Stimulated activated effector memory CD8-positive, alpha-beta T cell treated with anti-CD3 and anti-CD28 coated beads, Interleukin-12 subunit alpha, Interleukin-12 subunit beta, amount 100 ng/mL, for 72 hours (primary cell): ENCODE data around the gene JPH3.
A peak's percentile ranks its signal among the peaks of the same experiment; 100 is the strongest.

Source experiments
- ATAC-seq: fragments of 150-1000 bp; cut with Tn5 transposase; 2 replicates; pipeline ENCODE4 v1.10.0; 2021
- DNase-seq, 2 donors: peaks; one replicate each; pipeline ENCODE4 v3.0.0; 2021 to 2022; ENCODE audit warnings: low spot score in 2 of 2
- H3K27ac Mint-ChIP-seq: one replicate; pipeline ENCODE4 v1.8.0; 2022; ENCODE audit warnings: mild to moderate bottlenecking, mixed read lengths
- H3K36me3 Mint-ChIP-seq: one replicate; pipeline ENCODE4 v1.8.0; 2022; ENCODE audit warnings: mild to moderate bottlenecking, mixed read lengths
- H3K4me1 Mint-ChIP-seq: one replicate; pipeline ENCODE4 v1.8.0; 2022; ENCODE audit warnings: mixed read lengths
- H3K4me3 Mint-ChIP-seq: one replicate; pipeline ENCODE4 v1.8.0; 2022; ENCODE audit warnings: mild to moderate bottlenecking, mixed read lengths
- H3K9me3 Mint-ChIP-seq: one replicate; pipeline ENCODE4 v1.8.0; 2022; ENCODE audit warnings: mixed read lengths

The JPH3 gene

DNA sequence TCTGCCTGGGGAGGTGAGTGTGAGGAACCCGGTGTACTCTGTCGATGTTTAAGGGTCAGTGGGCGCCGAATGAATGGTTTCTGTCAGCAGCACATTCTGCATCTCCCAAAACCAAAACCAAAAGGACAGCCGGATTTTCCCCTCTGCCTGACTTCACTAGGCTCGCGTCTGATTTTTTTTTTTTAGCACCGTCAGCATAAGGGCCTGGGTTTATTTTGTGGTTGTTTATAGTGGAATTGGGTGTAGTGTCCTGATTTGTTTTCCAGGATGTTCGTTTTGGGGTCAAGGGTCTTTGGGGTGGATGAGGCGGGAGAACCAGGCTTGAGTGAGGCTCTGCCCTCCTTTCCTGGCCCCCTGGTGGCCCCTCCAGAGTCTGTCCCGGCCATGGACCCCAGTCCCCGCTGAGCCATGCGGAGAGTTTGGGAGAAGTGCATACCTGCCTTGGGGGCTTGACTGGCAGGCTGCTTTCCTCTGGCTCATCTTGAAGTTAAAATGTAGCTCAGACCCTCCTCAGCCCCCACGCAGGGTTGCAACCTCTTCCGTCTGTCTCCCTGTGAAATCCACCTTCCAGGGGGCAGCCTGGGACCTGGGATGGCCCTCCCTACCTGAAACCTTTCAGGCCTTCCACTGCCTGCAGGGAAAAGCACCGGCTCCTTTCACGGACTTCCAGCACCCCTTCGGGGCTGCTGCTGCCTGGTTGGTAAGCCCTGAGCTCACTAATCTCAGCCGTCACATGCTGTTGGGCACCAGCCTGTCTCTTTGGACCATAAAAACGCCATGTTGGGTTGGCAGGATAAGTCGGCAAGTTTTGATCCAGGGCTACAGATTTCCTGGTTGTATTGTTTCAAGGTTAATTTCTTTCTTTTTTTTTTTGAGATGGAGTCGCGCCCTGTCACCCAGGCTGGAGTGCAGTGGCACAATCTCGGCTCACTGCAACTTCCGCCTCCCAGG lies 60.2 kb downstream of the JPH3 start:
- no peak overlapping the region for H3K27ac Mint-ChIP-seq
- no peaks in the 10 kb centered on the region for H3K4me1 Mint-ChIP-seq
- DNase-seq (no peak), ATAC-seq (no peak)
- H3K4me3 Mint-ChIP-seq: no peak overlapping the region
- no peaks in the 10 kb centered on the region for H3K9me3 Mint-ChIP-seq
- H3K36me3 Mint-ChIP-seq: no peaks in the 10 kb centered on the region

DNA sequence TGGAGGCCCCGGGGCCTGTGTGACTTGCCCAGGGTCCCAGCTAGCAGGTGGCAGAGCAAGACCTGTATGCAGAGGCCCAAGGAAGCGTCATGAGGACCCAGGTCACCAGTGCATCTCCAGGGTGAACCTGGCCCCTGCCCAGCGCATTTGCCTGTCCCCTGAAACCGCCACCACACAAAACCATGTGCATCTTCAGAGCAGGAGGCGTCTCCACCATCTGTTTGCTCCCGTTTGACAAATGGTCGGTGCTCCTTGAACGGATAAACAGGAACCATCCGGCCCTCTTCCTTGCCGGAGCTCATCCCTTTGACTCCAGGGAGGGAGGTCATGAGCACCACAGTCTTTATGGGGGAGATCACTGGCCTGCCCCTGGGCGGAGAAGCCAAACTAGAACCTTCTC lies 62.5 kb downstream of the JPH3 start:
- no peak for DNase-seq
- Mint-ChIP-seq H3K4me3 (no peak overlapping the region), H3K4me1 (no peaks in the 10 kb centered on the region), H3K9me3 (no peaks in the 10 kb centered on the region), H3K27ac (no peak overlapping the region), H3K36me3 (no peaks in the 10 kb centered on the region)
- no peak for ATAC-seq

DNA sequence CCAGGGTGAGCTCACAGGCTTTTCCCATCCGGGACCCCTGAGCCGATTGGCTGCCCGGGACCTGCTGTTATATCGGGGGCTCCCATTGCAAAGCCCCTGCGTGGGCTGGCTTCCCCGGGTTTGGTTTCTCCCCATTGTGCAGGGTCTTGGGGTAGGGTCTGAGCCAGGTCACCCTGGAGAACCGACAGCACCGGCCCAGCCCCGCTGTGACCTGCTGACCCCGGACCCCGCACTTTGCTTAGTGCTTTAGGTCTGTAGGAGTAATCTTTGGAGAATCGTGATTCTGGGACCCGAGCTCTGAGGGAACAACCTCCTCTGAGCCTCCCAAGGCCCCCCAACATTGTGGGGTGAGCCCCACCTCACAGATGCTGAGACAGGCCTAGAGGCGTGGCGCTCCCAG lies 62.9 kb downstream of the JPH3 start:
- Mint-ChIP-seq H3K9me3 (no peaks in the 10 kb centered on the region), H3K36me3 (no peaks in the 10 kb centered on the region), H3K4me1 (no peaks in the 10 kb centered on the region), H3K4me3 (no peak overlapping the region), H3K27ac (no peak overlapping the region)
- DNase-seq: no peak
- no peak for ATAC-seq

DNA sequence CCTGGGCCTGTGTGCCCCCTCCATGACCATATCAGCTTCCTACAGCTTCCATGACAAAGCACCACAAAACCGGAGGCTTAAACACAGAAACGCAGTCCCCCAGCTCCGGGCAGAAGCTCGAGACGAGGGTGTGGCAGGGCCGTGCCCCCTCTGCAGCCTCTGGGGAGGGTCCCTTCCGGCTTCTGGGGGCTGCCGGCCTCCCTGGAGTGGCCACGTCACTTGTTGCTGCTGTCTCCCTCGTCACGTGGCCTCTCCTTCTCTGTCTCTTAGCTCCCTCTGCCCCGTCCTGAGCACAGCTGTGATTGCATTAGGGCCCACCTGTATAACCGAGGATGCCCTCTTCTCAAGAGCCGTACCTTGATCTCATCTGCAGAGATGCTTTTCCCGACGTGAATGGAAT lies 64.6 kb downstream of the JPH3 start:
- no peak overlapping the region for H3K4me3 Mint-ChIP-seq
- H3K27ac Mint-ChIP-seq: no peak overlapping the region
- DNase-seq (no peak), ATAC-seq (no peak)
- no peaks in the 10 kb centered on the region for H3K36me3 Mint-ChIP-seq
- H3K4me1 Mint-ChIP-seq: no peaks in the 10 kb centered on the region
- no peaks in the 10 kb centered on the region for H3K9me3 Mint-ChIP-seq

DNA sequence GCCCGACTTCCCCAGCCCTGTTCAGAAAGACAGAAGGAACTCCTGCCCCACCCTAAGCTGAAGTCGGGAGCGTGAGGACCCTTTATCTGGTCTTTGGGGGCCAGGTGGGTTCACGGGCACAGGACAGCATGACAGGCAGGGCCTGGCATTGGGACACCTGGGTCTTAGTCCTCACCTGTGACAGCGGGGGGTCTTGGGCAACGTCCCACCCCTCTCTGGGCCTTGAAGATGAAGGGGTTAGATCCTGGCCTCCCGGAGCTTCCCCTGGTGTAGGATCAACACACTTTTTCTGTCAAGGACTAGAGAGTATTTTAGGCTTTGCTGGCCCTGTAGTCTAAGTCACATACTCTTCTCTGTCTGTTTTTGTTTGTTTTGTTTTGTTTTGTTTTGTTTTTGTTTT lies 65.1 kb downstream of the JPH3 start:
- H3K9me3 Mint-ChIP-seq: no peaks in the 10 kb centered on the region
- ATAC-seq (no peak), DNase-seq (no peak)
- no peaks in the 10 kb centered on the region for H3K36me3 Mint-ChIP-seq
- no peak overlapping the region for H3K4me3 Mint-ChIP-seq
- H3K27ac Mint-ChIP-seq: no peak overlapping the region
- no peaks in the 10 kb centered on the region for H3K4me1 Mint-ChIP-seq

DNA sequence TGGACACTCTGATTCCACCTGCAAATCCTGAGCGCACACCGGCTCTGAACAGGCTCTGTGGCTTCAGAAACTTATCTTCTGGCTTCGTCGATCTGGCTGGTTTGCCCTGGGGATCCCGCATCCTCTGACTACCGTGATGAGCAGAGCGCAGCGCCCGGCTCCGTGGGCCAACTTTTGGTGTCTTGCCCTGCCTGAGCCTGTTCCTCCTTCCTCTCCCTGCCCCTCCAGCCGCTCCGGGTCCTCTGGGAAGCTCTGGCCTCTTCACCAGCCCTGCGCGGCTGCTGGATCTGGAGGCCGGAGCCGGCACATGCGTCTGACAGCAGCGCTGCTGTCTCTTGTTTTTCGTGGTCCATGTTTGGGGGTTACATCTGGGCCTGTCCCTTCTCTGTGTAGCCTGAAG lies 65.6 kb downstream of the JPH3 start:
- no peak overlapping the region for H3K27ac Mint-ChIP-seq
- H3K36me3 Mint-ChIP-seq: no peaks in the 10 kb centered on the region
- no peak for ATAC-seq
- H3K4me3 Mint-ChIP-seq: no peak overlapping the region
- H3K4me1 Mint-ChIP-seq: no peaks in the 10 kb centered on the region
- no peaks in the 10 kb centered on the region for H3K9me3 Mint-ChIP-seq
- no peak for DNase-seq

- no peaks in the 10 kb centered on the region for H3K4me1 Mint-ChIP-seq
- H3K9me3 Mint-ChIP-seq: no peaks in the 10 kb centered on the region
- ATAC-seq (no peak), DNase-seq (no peak)
- no peak overlapping the region for H3K4me3 Mint-ChIP-seq
- no peak overlapping the region for H3K27ac Mint-ChIP-seq
- H3K36me3 Mint-ChIP-seq: no peaks in the 10 kb centered on the region
Measured at GRCh38 chr16:87669672-87670071, 67.4 kb downstream of the JPH3 start.

GRCh38 chr16:87671221-87671620 lies 68.9 kb downstream of the JPH3 start:
- H3K27ac Mint-ChIP-seq: no peak overlapping the region
- no peaks in the 10 kb centered on the region for H3K36me3 Mint-ChIP-seq
- no peak overlapping the region for H3K4me3 Mint-ChIP-seq
- no peaks in the 10 kb centered on the region for H3K9me3 Mint-ChIP-seq
- DNase-seq (no peak), ATAC-seq (no peak)
- no peaks in the 10 kb centered on the region for H3K4me1 Mint-ChIP-seq

GRCh38 chr16:87671715-87672270 lies 69.5 kb downstream of the JPH3 start:
- DNase-seq (no peak), ATAC-seq (no peak)
- no peak overlapping the region for H3K27ac Mint-ChIP-seq
- no peaks in the 10 kb centered on the region for H3K9me3 Mint-ChIP-seq
- H3K4me3 Mint-ChIP-seq: no peak overlapping the region
- H3K4me1 Mint-ChIP-seq: no peaks in the 10 kb centered on the region
- H3K36me3 Mint-ChIP-seq: no peaks in the 10 kb centered on the region

GRCh38 chr16:87674419-87674818 lies 72.1 kb downstream of the JPH3 start:
- ATAC-seq: no peak
- Mint-ChIP-seq H3K4me3 (no peak overlapping the region), H3K4me1 (no peaks in the 10 kb centered on the region), H3K9me3 (no peaks in the 10 kb centered on the region), H3K27ac (no peak overlapping the region), H3K36me3 (no peaks in the 10 kb centered on the region)
- no peak for DNase-seq

- no peaks in the 10 kb centered on the region for H3K36me3 Mint-ChIP-seq
- no peak for DNase-seq
- no peak overlapping the region for H3K4me3 Mint-ChIP-seq
- ATAC-seq: no peak
- peak overlapping the region; percentile 52 for H3K27ac Mint-ChIP-seq
- no peaks in the 10 kb centered on the region for H3K9me3 Mint-ChIP-seq
- no peaks in the 10 kb centered on the region for H3K4me1 Mint-ChIP-seq
Measured at GRCh38 chr16:87675111-87675719, 72.9 kb downstream of the JPH3 start.

DNA sequence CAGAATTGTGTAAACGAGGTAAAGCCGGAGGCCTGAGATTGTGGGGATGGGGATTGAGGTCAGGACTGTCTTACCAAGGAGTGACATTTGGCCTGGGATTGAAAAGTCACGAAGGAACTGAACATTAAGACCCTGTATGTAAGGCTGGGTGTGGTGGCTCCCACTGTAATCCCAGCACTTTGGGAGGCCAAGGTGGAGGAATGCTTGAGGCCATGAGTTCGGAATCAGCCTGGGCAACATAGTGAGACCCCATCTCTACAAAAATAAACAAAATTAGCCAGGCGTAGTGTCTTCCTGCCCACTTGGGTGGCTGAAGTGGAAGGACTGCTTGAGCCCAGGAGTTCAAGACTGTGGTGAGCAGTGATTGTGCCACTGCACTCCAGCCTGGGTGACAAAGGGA lies 75.5 kb downstream of the JPH3 start:
- ATAC-seq: no peak
- Mint-ChIP-seq H3K9me3 (no peaks in the 10 kb centered on the region), H3K4me1 (peaks cover 13% of the 10 kb centered on the region), H3K36me3 (no peaks in the 10 kb centered on the region), H3K4me3 (no peak overlapping the region), H3K27ac (no peak overlapping the region)
- DNase-seq: no peak

DNA sequence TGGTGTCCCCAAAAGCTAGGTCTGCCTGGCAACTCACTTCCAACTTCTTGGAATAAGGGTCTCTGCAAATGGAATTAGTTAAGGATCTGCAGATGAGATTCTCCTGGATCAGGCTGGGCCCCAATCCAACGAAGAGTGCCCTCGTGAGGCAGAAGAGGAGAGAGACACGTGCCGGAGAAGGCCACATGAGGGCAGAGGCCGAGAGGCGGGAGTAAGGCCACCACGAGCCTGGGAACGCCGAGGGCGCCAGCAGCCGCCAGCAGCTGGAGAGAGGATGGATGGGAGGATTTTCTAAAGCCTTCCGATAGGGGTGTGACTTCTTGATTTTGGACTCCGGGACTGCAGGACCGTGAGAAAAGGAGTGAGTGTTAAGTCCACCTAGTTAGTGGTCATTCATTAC lies 76.3 kb downstream of the JPH3 start:
- H3K36me3 Mint-ChIP-seq: no peaks in the 10 kb centered on the region
- DNase-seq (no peak), ATAC-seq (no peak)
- no peak overlapping the region for H3K4me3 Mint-ChIP-seq
- H3K27ac Mint-ChIP-seq: no peak overlapping the region
- H3K4me1 Mint-ChIP-seq: peaks cover 13% of the 10 kb centered on the region
- no peaks in the 10 kb centered on the region for H3K9me3 Mint-ChIP-seq

DNA sequence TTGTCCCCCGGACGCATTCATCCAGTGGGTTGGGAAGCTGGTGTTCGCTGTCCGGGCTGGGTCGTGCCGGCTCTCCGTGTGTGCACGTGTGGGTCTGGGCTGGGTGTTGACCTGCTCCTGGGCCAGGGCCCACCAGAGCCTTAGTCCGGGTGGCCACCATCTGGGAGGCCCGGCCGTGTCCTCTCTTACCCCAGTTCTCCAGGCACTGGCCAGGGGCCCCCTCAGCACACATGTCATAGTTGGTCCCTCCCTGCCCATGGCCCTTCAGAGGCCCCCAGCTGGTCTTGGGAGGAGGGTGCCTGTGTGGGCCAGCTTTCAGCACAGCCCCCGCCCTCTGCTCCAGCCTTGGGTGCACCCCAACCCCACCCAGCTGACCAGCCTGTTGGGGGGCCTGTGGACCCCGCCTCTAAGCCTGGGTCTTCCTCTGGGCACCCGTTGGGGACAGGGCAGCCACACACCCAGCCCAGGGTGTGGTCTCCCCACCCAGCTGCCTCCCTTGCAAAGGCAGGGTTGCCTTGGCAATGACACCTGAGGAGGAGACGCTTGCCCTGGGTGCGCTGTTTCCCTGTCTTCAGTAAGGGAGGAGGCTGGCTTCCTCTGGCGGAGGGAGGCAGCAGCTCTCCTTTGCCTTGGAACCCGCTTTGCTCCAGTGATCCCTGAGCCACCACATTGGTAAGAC lies 77.4 kb downstream of the JPH3 start:
- Mint-ChIP-seq H3K4me1 (peaks cover 13% of the 10 kb centered on the region), H3K27ac (no peak overlapping the region), H3K36me3 (no peaks in the 10 kb centered on the region), H3K4me3 (no peak overlapping the region), H3K9me3 (no peaks in the 10 kb centered on the region)
- ATAC-seq (no peak), DNase-seq (no peak)

DNA sequence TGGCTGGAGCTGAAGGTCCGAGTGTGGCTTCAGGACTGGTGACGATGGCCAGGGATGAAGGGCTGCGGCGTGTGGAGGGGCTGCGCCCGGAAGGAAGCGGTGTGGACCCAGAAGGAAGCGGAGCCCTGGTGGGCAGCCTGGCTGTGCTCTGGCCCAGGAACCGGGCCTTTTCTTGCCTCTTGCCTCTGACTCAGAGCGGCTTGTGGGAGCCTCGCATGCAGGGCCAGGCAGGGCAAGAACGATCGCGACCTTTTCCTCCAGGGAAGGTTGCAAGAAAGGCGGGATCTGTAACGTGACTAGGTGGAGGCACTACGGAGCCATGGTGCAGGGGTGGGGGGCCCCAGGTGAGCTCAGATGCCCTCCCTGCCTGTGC lies 78.0 kb downstream of the JPH3 start:
- H3K36me3 Mint-ChIP-seq: no peaks in the 10 kb centered on the region
- H3K27ac Mint-ChIP-seq: no peak overlapping the region
- peaks cover 13% of the 10 kb centered on the region for H3K4me1 Mint-ChIP-seq
- no peaks in the 10 kb centered on the region for H3K9me3 Mint-ChIP-seq
- DNase-seq: no peak
- ATAC-seq: no peak
- no peak overlapping the region for H3K4me3 Mint-ChIP-seq
